ENCODE measurements around the gene ZFR2.

DNA sequence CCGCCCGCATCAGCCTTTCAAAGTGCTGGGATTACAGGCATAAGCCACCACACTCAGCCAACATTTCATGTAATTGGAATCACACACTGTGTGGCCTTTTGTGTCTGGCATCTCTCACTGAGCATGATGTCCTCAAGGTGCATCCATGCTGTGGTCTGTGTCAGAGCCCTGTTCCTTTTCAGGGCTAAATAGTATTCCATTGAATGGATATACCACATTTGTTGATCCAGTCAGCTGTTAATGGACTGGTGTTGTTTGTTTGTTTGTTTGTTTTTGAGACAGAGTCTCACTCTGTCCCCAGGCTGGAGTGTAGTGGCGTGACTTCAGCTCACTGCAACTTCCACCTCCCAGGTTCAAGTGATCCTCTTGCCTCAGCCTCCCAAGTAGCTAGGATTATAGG, 29.6 kb upstream of the ZFR2 start:
- TF ChIP-seq, protein P1, sequence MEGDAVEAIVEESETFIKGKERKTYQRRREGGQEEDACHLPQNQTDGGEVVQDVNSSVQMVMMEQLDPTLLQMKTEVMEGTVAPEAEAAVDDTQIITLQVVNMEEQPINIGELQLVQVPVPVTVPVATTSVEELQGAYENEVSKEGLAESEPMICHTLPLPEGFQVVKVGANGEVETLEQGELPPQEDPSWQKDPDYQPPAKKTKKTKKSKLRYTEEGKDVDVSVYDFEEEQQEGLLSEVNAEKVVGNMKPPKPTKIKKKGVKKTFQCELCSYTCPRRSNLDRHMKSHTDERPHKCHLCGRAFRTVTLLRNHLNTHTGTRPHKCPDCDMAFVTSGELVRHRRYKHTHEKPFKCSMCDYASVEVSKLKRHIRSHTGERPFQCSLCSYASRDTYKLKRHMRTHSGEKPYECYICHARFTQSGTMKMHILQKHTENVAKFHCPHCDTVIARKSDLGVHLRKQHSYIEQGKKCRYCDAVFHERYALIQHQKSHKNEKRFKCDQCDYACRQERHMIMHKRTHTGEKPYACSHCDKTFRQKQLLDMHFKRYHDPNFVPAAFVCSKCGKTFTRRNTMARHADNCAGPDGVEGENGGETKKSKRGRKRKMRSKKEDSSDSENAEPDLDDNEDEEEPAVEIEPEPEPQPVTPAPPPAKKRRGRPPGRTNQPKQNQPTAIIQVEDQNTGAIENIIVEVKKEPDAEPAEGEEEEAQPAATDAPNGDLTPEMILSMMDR (IDR thresholded peaks at IDR 0.05; ENCODE audit: low read depth, low read length, poor library complexity, severe bottlenecking) = no peak
- TF ChIP-seq EZH2phosphoT487 (IDR thresholded peaks at IDR 0.05; ENCODE audit: borderline replicate concordance, low read length) = no peak
